WTC11 (cell line): Measurements from ENCODE around the gene B4GALT6. TPM values are rescaled to one million over a fixed set of nuclear protein-coding genes. Genes with fewer than 3 reads are reported as not detected.

ENCODE experiments used
- ATAC-seq: fragments of 200-7000 bp; cut with Tn5 transposase; 2 replicates; pipeline ENCODE4 v1.10.0; 2021; ENCODE audit warnings: mild to moderate bottlenecking, moderate library complexity
- CTCF ChIA-PET: fragments of 300-600 bp; sonication (Branson Sonifier 250); formaldehyde crosslinking; loops from one replicate; lab custom pipeline; 2021; ENCODE audit warnings: antibody characterized with exemption; lab: Charles Lee
- POLR2A ChIA-PET: fragments of 350-600 bp; sonication (Branson Sonifier 250); formaldehyde crosslinking; loops from one replicate; lab custom pipeline; 2021; ENCODE audit warnings: antibody characterized with exemption; lab: Charles Lee
- DNase-seq: peaks from one replicate; pipeline ENCODE4 v3.0.0; 2021; ENCODE audit warnings: low spot score
- H3K27ac Mint-ChIP-seq: 2 replicates; pipeline ENCODE4 v1.8.0; 2021; ENCODE audit warnings: mixed read lengths
- H3K27me3 Mint-ChIP-seq: 2 replicates; pipeline ENCODE4 v1.8.0; 2021; ENCODE audit warnings: low read depth, mild to moderate bottlenecking, moderate library complexity, mixed read lengths
- H3K36me3 Mint-ChIP-seq: 2 replicates; pipeline ENCODE4 v1.8.0; 2021; ENCODE audit warnings: mixed read lengths
- H3K4me1 Mint-ChIP-seq: 2 replicates; pipeline ENCODE4 v1.8.0; 2022; ENCODE audit warnings: mixed read lengths
- H3K4me3 Mint-ChIP-seq: 2 replicates; pipeline ENCODE4 v1.8.0; 2021; ENCODE audit warnings: mild to moderate bottlenecking, moderate library complexity, mixed read lengths
- H3K9me3 Mint-ChIP-seq: 2 replicates; pipeline ENCODE4 v1.8.0; 2021; ENCODE audit warnings: mixed read lengths
- ATF1 ChIP-seq: sonication (generic); formaldehyde crosslinking; IDR thresholded peaks from 2 replicates; pipeline ENCODE4 v1.8.1; 2023; ENCODE audit warnings: mild to moderate bottlenecking, moderate library complexity, missing genetic modification reagents
- CBFB ChIP-seq: sonication (generic); formaldehyde crosslinking; IDR thresholded peaks from 2 replicates; pipeline ENCODE4 v1.8.1; 2022; ENCODE audit warnings: mild to moderate bottlenecking, low read depth, missing genetic modification reagents
- ERG ChIP-seq: fragments of 250-450 bp; sonication (Bioruptor Pico); IDR thresholded peaks from 2 replicates; pipeline ENCODE4 v1.8.0; 2021; ENCODE audit warnings: mild to moderate bottlenecking
- FOXJ3 ChIP-seq: sonication (generic); formaldehyde crosslinking; IDR thresholded peaks from 2 replicates; pipeline ENCODE4 v1.9.0; 2021; ENCODE audit warnings: missing genetic modification reagents, mild to moderate bottlenecking, borderline replicate concordance
- FOXP1 ChIP-seq: sonication (generic); formaldehyde crosslinking; IDR thresholded peaks from 2 replicates; pipeline ENCODE4 v1.8.0; 2022; ENCODE audit warnings: missing genetic modification reagents, mild to moderate bottlenecking, moderate library complexity, borderline replicate concordance
- HMGA2 ChIP-seq: fragments of 250-450 bp; sonication (Bioruptor Pico); IDR thresholded peaks from 2 replicates; pipeline ENCODE4 v1.4.0; 2021; ENCODE audit warnings: mild to moderate bottlenecking, moderate library complexity
- HMGXB4 ChIP-seq: sonication (generic); formaldehyde crosslinking; IDR thresholded peaks from 2 replicates; pipeline ENCODE4 v1.8.1; 2023; ENCODE audit warnings: mild to moderate bottlenecking, moderate library complexity, missing genetic modification reagents
- JAZF1 ChIP-seq: fragments of 250-450 bp; sonication (Bioruptor Pico); IDR thresholded peaks from 2 replicates; pipeline ENCODE4 v1.9.0; 2021; ENCODE audit warnings: moderate library complexity, mild to moderate bottlenecking, inconsistent platforms
- MLX ChIP-seq: sonication (generic); formaldehyde crosslinking; IDR thresholded peaks from 2 replicates; pipeline ENCODE4 v1.8.1; 2023; ENCODE audit warnings: mild to moderate bottlenecking, missing genetic modification reagents, moderate library complexity
- MXD4 ChIP-seq: fragments of 250-450 bp; sonication (Bioruptor Pico); IDR thresholded peaks from 2 replicates; pipeline ENCODE4 v1.8.0; 2021; ENCODE audit warnings: mild to moderate bottlenecking, moderate library complexity, borderline replicate concordance
- NFYB ChIP-seq: sonication (generic); formaldehyde crosslinking; conservative IDR thresholded peaks from 2 replicates; pipeline ENCODE4 v1.8.0; 2022; ENCODE audit warnings: low read depth, missing genetic modification reagents
- PREB ChIP-seq: sonication (generic); formaldehyde crosslinking; IDR thresholded peaks from 2 replicates; pipeline ENCODE4 v1.8.1; 2022; ENCODE audit warnings: mild to moderate bottlenecking, missing genetic modification reagents, moderate library complexity, borderline replicate concordance
- RORB ChIP-seq: fragments of 250-450 bp; sonication (Bioruptor Pico); IDR thresholded peaks from 2 replicates; pipeline ENCODE4 v1.9.0; 2021; ENCODE audit warnings: mild to moderate bottlenecking
- SOX15 ChIP-seq: fragments of 250-450 bp; sonication (Bioruptor Pico); IDR thresholded peaks from 2 replicates; pipeline ENCODE4 v1.9.0; 2021; ENCODE audit warnings: mild to moderate bottlenecking
- USF2 ChIP-seq: sonication (generic); formaldehyde crosslinking; IDR thresholded peaks from 2 replicates; pipeline ENCODE4 v1.8.1; 2023; ENCODE audit warnings: mild to moderate bottlenecking, missing genetic modification reagents, moderate library complexity
- ZNF512 ChIP-seq: sonication (generic); formaldehyde crosslinking; IDR thresholded peaks from 2 replicates; pipeline ENCODE4 v1.8.1; 2022; ENCODE audit warnings: missing genetic modification reagents, borderline replicate concordance
- total RNA-seq: library from RNA; stranded (reverse); gene quantifications from 3 replicates; pipeline ENCODE4 v1.2.3, GENCODE V29; 2021
- TF ChIP-seq, protein P1 (sequence below): sonication (generic); formaldehyde crosslinking; IDR thresholded peaks from 2 replicates; pipeline ENCODE4 v1.8.0; 2022; ENCODE audit warnings: mild to moderate bottlenecking, missing genetic modification reagents
- TF ChIP-seq, protein P2 (sequence below): fragments of 250-450 bp; sonication (Bioruptor Pico); IDR thresholded peaks from 2 replicates; pipeline ENCODE4 v1.9.0; 2021; ENCODE audit warnings: moderate library complexity, mild to moderate bottlenecking, inconsistent platforms, borderline replicate concordance
- TF ChIP-seq, protein P3 (sequence below): sonication (generic); formaldehyde crosslinking; IDR thresholded peaks from 2 replicates; pipeline ENCODE4 v1.8.0; 2022; ENCODE audit warnings: mild to moderate bottlenecking, missing genetic modification reagents
- TF ChIP-seq, protein P4 (sequence below): sonication (generic); formaldehyde crosslinking; IDR thresholded peaks from 2 replicates; pipeline ENCODE4 v1.8.0; 2022; ENCODE audit warnings: missing genetic modification reagents

The B4GALT6 gene
- total RNA-seq, 1 experiment from 2014 or later, result 50.6 TPM

GRCh38 chr18:31586616-31587015 lies 97.8 kb downstream of the B4GALT6 start (continued):
- TF ChIP-seq HMGXB4 (CRISPR knock-in tag), result no peak
- no peak for TF ChIP-seq NFYB
- TF ChIP-seq RORB (CRISPR knock-in tag), result no peak

GRCh38 chr18:31585991-31586390 lies 98.4 kb downstream of the B4GALT6 start:
- H3K27ac Mint-ChIP-seq, result no peak overlapping the region
- no peak for ATAC-seq

More at GRCh38 chr18:31585991-31586390, 98.4 kb downstream of the B4GALT6 start:
- H3K27me3 Mint-ChIP-seq, result no peaks in the 10 kb centered on the region; the same call in 1 of the 2 replicates
- ChIA-PET CTCF (interaction anchor here (0.8 kb wide), 1 partner anchor 25 kb away, joined by 3 read pairs; no protein-coding TSS in a partner anchor), POLR2A (no interaction called here)
- H3K9me3 Mint-ChIP-seq, result no peaks in the 10 kb centered on the region
- peaks cover 10% of the 10 kb centered on the region for H3K4me1 Mint-ChIP-seq
- no peak for DNase-seq
- no peaks in the 10 kb centered on the region for H3K36me3 Mint-ChIP-seq
- H3K4me3 Mint-ChIP-seq, result no peak overlapping the region
- TF ChIP-seq RORB (CRISPR knock-in tag) (no peak), PREB (CRISPR knock-in tag) (no peak), SOX15 (CRISPR knock-in tag) (no peak), FOXP1 (no peak), USF2 (no peak), ATF1 (CRISPR knock-in tag) (no peak), HMGA2 (CRISPR knock-in tag) (no peak), FOXJ3 (CRISPR knock-in tag) (no peak), JAZF1 (no peak), MXD4 (CRISPR knock-in tag) (no peak), ERG (CRISPR knock-in tag) (no peak), CBFB (CRISPR knock-in tag) (no peak), ZNF512 (CRISPR knock-in tag) (no peak), MLX (CRISPR knock-in tag) (no peak)
- TF ChIP-seq, protein P1, sequence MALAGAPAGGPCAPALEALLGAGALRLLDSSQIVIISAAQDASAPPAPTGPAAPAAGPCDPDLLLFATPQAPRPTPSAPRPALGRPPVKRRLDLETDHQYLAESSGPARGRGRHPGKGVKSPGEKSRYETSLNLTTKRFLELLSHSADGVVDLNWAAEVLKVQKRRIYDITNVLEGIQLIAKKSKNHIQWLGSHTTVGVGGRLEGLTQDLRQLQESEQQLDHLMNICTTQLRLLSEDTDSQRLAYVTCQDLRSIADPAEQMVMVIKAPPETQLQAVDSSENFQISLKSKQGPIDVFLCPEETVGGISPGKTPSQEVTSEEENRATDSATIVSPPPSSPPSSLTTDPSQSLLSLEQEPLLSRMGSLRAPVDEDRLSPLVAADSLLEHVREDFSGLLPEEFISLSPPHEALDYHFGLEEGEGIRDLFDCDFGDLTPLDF (CRISPR knock-in tag), result no peak
- TF ChIP-seq, protein P2, sequence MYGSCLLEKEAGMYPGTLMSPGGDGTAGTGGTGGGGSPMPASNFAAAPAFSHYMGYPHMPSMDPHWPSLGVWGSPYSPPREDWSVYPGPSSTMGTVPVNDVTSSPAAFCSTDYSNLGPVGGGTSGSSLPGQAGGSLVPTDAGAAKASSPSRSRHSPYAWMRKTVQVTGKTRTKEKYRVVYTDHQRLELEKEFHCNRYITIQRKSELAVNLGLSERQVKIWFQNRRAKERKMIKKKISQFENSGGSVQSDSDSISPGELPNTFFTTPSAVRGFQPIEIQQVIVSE (CRISPR knock-in tag), result no peak
- TF ChIP-seq, protein P3, sequence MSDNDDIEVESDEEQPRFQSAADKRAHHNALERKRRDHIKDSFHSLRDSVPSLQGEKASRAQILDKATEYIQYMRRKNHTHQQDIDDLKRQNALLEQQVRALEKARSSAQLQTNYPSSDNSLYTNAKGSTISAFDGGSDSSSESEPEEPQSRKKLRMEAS (CRISPR knock-in tag), result no peak
- TF ChIP-seq, protein P4, sequence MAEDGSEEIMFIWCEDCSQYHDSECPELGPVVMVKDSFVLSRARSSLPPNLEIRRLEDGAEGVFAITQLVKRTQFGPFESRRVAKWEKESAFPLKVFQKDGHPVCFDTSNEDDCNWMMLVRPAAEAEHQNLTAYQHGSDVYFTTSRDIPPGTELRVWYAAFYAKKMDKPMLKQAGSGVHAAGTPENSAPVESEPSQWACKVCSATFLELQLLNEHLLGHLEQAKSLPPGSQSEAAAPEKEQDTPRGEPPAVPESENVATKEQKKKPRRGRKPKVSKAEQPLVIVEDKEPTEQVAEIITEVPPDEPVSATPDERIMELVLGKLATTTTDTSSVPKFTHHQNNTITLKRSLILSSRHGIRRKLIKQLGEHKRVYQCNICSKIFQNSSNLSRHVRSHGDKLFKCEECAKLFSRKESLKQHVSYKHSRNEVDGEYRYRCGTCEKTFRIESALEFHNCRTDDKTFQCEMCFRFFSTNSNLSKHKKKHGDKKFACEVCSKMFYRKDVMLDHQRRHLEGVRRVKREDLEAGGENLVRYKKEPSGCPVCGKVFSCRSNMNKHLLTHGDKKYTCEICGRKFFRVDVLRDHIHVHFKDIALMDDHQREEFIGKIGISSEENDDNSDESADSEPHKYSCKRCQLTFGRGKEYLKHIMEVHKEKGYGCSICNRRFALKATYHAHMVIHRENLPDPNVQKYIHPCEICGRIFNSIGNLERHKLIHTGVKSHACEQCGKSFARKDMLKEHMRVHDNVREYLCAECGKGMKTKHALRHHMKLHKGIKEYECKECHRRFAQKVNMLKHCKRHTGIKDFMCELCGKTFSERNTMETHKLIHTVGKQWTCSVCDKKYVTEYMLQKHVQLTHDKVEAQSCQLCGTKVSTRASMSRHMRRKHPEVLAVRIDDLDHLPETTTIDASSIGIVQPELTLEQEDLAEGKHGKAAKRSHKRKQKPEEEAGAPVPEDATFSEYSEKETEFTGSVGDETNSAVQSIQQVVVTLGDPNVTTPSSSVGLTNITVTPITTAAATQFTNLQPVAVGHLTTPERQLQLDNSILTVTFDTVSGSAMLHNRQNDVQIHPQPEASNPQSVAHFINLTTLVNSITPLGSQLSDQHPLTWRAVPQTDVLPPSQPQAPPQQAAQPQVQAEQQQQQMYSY (CRISPR knock-in tag), result no peak
